ENCODE data around the gene CADPS.

The CADPS gene

DNA sequence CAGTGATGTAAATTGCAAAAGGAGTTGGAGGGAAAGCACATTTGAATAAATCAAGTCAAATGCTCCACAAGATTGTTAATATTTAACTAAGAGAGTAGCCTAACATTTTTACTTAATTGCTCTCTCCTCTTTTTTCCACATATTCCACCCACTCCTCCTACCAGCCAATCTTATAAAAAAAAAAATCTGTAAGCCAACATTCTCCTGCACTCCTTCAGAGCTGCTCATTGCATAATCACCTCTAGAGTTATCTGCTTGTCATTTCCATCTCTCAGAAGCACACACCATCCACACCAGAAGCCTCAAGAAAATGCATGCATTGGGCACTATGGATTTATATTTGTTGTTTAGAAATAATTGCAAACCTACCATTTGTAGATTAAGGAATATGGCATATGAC lies 64.1 kb downstream of the CADPS start:
- TF ChIP-seq GATA2 (IDR thresholded peaks at IDR 0.05; ENCODE audit: low read depth, low read length), result no peak
- TF ChIP-seq GATA3 (IDR thresholded peaks at IDR 0.05; ENCODE audit: low read depth, low read length), result no peak

DNA sequence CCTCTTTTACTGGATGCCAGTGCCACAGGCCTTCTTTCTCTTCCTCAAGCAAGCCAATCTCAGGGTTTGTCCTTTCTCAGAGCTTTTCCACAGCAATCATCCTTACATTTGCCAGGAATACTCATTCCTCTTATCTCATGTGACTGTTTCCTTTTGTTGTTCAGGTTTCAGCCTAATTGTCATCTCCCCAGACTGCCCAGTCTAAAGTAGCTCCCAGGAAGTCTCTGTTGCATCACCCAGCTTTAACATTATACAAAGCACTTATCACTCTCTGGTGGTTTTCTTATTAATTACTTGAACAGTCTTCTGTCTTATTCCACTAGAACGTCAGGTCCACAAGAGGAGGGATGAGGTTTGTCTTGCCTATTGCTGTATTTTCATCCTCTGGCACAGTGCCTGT lies 65.8 kb downstream of the CADPS start:
- TF ChIP-seq GATA3 (IDR thresholded peaks at IDR 0.05; ENCODE audit: low read depth, low read length), result no peak
- no peak for TF ChIP-seq GATA2 (IDR thresholded peaks at IDR 0.05; ENCODE audit: low read depth, low read length)

DNA sequence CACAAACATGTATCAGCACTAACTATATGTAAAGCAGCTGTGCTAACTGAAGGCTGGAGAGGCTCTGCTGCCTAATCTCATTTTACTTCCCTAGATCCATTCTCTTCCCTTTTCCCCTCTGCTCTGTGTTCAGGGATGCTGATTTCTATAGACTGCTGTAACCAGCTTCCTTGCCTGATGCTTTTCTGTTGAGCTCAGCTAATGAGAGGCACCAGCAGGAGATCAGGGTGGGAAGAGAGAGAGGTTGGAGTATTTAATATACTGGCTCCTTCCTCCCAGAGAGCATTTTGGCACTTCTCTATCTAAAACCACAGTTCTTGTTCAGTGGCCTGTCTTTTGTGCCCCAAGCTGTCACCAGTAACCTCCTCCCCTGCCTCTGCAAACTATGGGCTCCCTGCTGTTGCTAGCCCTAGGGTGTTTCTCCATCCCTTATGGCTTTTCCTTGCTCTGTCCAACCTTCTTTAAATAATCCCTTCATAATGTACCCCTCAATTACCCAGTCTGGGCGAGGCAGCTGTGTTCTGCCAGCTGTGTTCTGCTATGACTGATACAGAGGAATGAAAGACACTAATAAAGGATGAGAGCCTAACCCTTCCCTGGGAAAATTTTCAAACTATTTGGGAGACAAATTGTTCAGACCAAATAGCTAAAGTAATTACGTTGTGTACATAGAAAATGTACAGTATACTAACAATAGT lies 69.5 kb downstream of the CADPS start:
- TF ChIP-seq GATA2 (IDR thresholded peaks at IDR 0.05; ENCODE audit: low read depth, low read length), result no peak
- TF ChIP-seq GATA3 (IDR thresholded peaks at IDR 0.05; ENCODE audit: low read depth, low read length), result no peak

DNA sequence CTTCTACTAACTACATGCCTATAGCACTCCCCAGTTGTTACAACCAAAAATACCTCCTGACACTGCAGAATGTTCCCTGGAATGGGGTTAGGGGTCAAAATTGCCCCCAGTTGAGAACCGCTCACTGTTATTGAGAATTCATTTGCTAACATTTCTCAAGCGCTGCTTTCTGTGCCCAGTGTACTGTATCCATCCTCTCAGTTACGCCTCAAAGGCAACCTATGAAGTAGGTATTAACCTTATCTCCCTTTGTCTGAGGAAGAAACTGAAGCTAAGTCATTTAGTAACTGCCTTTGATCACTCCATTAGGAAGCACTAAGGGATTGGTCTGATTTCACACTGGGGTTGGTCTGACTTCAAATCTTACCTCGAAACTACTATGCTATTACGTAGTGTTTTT lies 70.1 kb downstream of the CADPS start:
- TF ChIP-seq GATA2 (IDR thresholded peaks at IDR 0.05; ENCODE audit: low read depth, low read length), result no peak
- TF ChIP-seq GATA3 (IDR thresholded peaks at IDR 0.05; ENCODE audit: low read depth, low read length), result no peak

DNA sequence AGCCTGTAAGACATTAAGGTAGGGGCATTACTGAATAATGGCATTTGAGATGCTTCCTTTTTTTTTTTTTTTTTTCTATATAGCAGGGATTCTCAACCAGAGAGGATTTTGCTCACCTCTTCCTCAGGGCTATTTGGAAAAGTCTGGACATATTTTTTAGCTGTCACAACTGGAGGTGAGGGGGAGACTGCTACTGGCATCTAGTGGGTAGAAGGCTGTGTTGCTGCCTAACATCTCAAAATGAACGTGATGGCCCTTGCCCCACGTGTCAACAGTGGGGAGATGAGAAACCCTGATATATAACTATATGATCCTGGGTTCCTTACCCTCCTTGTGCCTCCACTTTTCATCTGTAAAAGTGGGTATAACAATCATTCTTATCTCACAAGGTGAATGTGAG lies 71.9 kb downstream of the CADPS start:
- no peak for TF ChIP-seq GATA3 (IDR thresholded peaks at IDR 0.05; ENCODE audit: low read depth, low read length)
- no peak for TF ChIP-seq GATA2 (IDR thresholded peaks at IDR 0.05; ENCODE audit: low read depth, low read length)

DNA sequence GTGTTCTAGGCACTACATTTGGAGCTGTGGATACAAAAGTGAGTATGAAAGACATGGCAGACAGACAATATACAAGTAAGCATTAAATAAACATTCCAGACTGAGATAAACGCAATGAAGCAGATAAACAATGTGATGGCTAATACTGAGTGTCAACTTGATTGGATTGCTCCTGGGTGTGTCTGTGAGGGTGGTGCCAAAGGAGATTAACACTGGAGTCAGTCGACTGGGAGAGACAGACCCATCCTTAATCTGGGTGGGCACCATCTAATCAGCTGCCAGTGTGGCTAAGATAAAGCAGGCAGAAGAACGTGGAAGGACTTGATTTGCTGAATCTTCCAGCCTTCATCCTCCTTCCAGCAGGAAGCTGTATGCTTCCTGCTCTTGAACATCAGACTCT lies 77.2 kb downstream of the CADPS start:
- no peak for TF ChIP-seq GATA3 (IDR thresholded peaks at IDR 0.05; ENCODE audit: low read depth, low read length)
- no peak for TF ChIP-seq GATA2 (IDR thresholded peaks at IDR 0.05; ENCODE audit: low read depth, low read length)

DNA sequence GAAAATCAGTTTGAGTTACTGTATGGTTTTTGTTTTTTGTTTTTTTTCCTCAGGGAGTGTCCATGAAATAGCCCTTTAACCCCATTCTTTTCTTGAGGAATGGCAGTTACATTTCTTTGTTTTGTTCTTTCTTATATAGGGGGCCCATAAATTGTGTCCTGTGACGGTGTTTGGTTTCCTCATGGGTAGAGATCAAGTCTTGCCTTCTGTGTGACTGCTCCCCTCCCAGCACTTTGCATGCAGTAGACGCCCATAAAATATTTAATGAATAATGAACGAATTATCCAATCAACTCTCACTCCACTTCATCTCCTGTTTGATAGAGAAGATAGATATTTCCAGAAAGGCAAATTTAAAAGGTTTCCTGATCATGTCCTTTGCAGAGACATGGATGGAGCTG lies 78.1 kb downstream of the CADPS start:
- TF ChIP-seq GATA2 (IDR thresholded peaks at IDR 0.05; ENCODE audit: low read depth, low read length) (no peak), GATA3 (IDR thresholded peaks at IDR 0.05; ENCODE audit: low read depth, low read length) (no peak)

DNA sequence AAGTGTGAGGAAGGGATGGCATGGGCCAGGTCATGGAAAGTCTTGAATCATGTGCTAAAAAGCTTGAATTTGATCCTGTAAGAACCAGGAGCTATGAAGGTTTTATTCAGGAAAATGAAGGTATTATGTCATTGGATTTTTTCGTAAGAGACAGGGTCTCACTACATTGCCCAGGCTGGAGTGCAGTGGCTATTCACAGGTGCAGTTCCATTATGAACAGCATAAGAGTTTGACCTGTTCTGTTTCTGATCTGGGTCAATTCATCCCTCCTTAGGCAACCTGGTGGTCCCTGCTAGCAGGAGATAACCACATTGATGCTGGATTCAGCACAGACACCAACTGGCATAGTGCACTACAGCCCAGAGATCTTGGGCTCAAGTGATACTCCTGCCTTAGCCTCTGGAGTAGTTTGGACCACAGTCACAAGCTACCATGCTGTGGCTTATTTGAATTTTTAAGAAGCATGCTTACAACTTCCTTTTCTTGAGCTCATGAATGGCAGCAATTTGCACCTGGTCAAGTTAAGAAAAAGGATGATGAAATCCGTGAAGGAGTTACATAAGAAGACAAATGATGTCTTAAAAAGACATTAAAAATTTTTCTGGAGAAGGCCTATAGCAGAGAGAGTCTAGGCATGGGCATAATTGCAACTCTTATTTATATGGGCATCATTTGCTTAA lies 79.1 kb downstream of the CADPS start:
- TF ChIP-seq GATA2 (IDR thresholded peaks at IDR 0.05; ENCODE audit: low read depth, low read length) (no peak), GATA3 (IDR thresholded peaks at IDR 0.05; ENCODE audit: low read depth, low read length) (no peak)

DNA sequence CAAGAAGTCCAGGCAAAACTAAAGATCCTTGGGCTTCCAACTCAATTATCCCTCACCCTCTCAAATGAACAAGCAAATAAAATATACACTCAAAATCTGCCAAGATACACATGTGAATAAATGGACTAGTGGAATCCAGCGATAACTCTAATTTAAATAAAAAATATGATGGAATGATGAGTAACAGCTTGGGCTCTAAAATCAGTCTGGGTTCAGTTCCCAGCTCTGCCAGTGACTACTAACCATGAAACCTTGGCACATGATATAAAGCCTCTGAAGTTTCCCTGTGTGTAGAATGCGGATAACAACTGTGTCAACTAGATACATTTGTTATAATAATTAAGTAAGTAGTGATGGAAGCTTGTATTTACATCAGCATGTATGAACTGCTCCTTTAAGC lies 81.3 kb downstream of the CADPS start:
- TF ChIP-seq GATA2 (IDR thresholded peaks at IDR 0.05; ENCODE audit: low read depth, low read length) (no peak), GATA3 (IDR thresholded peaks at IDR 0.05; ENCODE audit: low read depth, low read length) (no peak)

DNA sequence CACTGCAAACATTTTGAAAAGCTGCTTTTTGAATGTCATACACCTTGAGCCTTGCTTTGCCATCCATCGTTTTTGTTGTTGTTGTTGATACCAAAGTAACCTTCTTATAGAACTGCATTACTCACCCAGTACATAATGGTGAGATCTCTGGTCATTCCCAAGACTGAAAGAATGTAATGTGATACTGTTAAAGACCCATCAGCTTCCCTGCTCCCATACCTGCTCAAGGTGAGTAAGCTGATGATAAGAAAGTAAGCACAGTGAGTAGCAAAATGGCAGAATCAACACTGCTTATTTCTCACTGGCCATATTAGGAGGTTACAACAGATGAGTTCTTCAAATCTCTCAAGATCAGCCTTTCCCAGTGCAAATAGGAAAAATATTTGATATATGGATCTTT lies 89.8 kb downstream of the CADPS start:
- TF ChIP-seq GATA3 (IDR thresholded peaks at IDR 0.05; ENCODE audit: low read depth, low read length) (no peak), GATA2 (IDR thresholded peaks at IDR 0.05; ENCODE audit: low read depth, low read length) (no peak)

DNA sequence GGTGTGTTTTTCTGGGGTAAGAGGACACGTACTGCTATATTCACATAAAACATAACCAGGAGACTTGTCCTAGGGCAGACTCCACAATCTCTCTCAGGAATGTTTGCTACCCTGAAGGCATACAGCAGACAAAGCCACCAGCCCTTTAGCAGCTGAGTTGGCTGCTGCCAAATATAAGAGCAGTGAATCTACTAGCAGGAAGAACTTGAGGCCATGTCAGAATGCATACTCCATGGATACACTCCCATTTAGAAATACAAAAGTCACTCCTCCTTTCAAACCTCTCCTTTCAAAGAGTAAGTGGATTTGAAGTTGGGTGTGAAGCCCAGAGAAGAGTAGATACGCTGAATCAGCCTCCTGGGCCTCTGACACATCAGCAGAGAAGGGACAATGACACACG lies 94.1 kb downstream of the CADPS start:
- no peak for TF ChIP-seq GATA3 (IDR thresholded peaks at IDR 0.05; ENCODE audit: low read depth, low read length)
- TF ChIP-seq GATA2 (IDR thresholded peaks at IDR 0.05; ENCODE audit: low read depth, low read length), result no peak

DNA sequence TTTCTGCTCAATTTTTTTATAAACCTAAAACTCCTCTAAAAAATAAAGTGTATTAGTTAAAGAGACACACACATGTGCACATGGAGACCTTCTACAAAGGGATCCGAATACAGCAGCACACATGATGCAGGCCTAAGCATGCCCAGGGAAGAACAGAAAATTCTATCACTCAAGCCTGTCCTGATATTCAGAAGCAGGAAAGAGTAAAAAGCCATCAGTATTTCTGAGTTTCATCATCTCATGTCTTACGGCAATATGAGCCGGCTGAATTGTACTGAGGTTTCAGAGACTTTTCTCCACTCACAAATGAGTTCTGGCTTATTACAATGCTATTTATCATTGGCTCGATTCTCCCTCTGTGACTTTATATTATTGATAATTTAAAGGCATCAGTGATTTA lies 97.5 kb downstream of the CADPS start:
- TF ChIP-seq GATA2 (IDR thresholded peaks at IDR 0.05; ENCODE audit: low read depth, low read length), result no peak
- no peak for TF ChIP-seq GATA3 (IDR thresholded peaks at IDR 0.05; ENCODE audit: low read depth, low read length)

DNA sequence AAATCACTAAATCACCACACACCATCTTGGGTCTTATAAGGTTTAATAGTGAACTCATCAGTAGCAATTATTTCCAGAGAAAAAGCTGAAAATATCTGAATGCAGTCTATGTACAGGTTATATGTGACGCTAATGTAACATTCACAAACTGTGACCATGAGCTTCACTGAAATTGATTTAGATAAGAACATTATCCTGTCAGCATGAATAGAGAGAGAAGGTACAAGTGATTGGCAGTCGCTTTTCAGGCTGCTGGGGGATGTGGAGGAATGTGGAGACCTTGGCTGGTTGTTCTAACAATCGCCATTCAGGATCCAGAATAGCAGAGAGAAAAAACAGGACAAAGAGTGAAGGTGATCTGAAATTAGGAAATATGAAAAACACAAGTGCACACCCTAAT lies 98.1 kb downstream of the CADPS start:
- TF ChIP-seq GATA2 (IDR thresholded peaks at IDR 0.05; ENCODE audit: low read depth, low read length) (no peak), GATA3 (IDR thresholded peaks at IDR 0.05; ENCODE audit: low read depth, low read length) (no peak)

DNA sequence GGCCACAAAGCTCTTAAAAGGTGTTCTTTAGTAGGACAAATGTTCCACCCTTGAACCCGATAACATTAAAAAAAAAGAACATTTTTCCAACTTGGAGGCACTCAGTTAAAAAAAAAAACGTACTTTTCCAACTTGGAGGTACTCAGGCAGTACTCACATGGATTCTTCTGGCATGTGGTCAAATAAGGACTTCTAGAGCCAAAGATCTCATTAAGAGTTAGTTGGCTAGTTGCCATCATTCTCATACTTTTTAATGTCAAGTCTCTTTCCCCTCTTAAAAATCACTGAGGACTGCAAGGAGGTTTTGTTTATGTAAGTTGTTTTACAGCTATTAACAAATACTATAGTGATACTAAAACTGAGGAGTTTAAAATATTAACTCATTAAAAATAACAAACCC lies 101.0 kb downstream of the CADPS start:
- TF ChIP-seq GATA2 (IDR thresholded peaks at IDR 0.05; ENCODE audit: low read depth, low read length), result no peak
- no peak for TF ChIP-seq GATA3 (IDR thresholded peaks at IDR 0.05; ENCODE audit: low read depth, low read length)

DNA sequence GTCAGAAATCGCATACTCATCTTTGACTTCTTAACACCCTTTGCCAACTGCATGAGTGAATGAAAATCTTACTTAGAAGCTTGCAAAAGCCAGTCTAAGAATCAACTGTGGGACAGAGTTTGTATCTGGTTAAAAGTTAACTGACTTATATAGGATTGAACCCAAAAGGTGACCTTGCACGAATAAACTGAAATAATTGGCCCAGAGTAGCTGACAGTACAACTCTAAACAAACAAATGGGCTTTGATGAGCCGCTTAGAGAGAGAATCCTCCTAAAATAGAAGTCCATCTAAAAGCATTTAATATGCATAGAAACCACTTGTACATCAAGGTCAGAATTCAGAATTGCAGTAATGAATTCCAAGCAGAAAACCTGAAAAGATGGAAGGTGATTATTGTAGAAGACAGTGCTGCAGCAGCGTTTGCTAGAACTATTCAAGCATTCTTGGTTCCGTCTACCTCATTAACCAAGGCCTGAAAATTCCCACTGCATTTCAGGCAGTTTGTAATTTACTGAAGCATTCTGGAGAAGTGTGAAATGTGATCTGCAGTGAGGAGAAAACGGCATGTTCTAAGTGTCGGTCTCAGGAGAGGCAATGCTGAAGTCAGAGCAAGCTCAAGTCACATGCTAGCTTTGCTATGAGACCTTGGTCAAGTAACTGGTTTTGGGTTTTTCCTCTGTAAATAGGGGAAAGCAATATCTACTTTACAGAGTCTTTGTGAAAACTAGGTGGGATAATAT lies 103.7 kb downstream of the CADPS start:
- no peak for TF ChIP-seq GATA2 (IDR thresholded peaks at IDR 0.05; ENCODE audit: low read depth, low read length)
- no peak for TF ChIP-seq GATA3 (IDR thresholded peaks at IDR 0.05; ENCODE audit: low read depth, low read length)

Measured in SH-SY5Y (cell line).